Measurements from ENCODE around the gene WNT11. TPM values are rescaled to one million over a fixed set of nuclear protein-coding genes. Genes with fewer than 3 reads are reported as not detected.

The WNT11 gene
- 30.8 TPM for total RNA-seq

DNA sequence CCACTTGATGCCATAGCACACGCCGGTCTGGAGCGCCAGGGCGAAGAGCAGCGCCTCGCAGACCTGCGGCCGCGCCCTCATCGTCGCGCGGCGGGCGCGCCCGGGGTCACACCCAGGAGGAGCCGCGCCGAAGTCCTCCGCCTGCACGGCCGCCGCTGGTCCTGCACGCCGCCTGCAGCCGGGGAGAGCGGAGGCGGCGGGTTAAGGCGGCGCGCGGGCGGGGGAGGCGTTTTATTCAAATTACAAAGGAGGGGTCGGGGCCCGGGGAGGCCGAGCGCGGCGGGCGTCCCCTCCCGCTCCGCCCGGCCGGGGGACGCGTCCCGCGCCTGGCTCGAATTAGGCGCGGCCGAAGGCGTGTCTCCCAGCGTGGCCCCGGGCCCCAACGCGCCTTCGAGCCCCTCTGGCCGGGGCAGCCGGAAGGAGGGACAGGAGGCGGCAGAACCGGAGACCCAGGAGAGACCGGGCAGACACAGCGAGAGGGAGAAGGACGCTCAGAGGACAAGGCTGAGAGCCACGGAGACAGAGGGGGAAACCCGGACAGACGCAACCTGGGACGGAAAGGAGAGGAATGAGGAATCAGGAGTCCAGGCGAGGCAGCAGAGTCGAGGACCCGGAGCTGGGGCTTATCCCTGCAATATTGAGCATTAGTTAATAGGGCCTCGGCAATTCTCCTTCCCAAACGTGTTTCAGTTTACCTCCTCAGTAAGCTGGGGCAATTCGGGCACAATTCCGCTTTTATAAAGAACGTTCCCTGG lies at the start of gene WNT11:
Gene WNT11, minus strand, starts transcription at position 176 of the 755 bp plus-strand sequence. Its CDS starts 95 bp downstream, at position 81.

Other genes starting within 250 kb of the WNT11 start
- gene THAP12, start 174.6 kb upstream of the WNT11 start, total RNA-seq, result 34.3 TPM
- gene GVQW3, start 174.8 kb upstream of the WNT11 start, total RNA-seq, result 7.9 TPM
- 39.2 TPM for gene EMSY, start 238.5 kb upstream of the WNT11 start, total RNA-seq

Measured in metanephros (tissue), 1 donor.